Stimulated activated CD4-positive, alpha-beta T cell treated with anti-CD3 and anti-CD28 coated beads, Interleukin-15, amount 100 ng/mL, for 48 hours (primary cell): ENCODE measurements around the gene SIL1.

Experiments
- DNase-seq, 2 donors: peaks; one replicate each; pipeline ENCODE4 v3.0.0-alpha.2; 2020; ENCODE audit warnings: low read depth in 2 of 2

The SIL1 gene

GRCh38 chr5:138981131-138981530 lies 217.0 kb downstream of the SIL1 start:
- no peak for DNase-seq

GRCh38 chr5:138980441-138980840 lies 217.7 kb downstream of the SIL1 start:
- no peak for DNase-seq

- peak in 1 of 2 donors; percentile 10 for DNase-seq
These were observed 218.4 kb downstream of the SIL1 start for GRCh38 chr5:138979684-138980280.

GRCh38 chr5:138978581-138978980 lies 219.6 kb downstream of the SIL1 start:
- DNase-seq = no peak

- DNase-seq = no peak
These were observed 220.1 kb downstream of the SIL1 start for GRCh38 chr5:138978080-138978479.

- DNase-seq = no peak
These were observed 222.9 kb downstream of the SIL1 start for GRCh38 chr5:138975098-138975847.

GRCh38 chr5:138974227-138975063 lies 223.7 kb downstream of the SIL1 start:
- DNase-seq = no peak

GRCh38 chr5:138972836-138973235 lies 225.3 kb downstream of the SIL1 start:
- no peak for DNase-seq

- DNase-seq = no peak
These were observed 225.9 kb downstream of the SIL1 start for GRCh38 chr5:138972230-138972629.

- no peak for DNase-seq
These were observed 228.7 kb downstream of the SIL1 start for GRCh38 chr5:138969323-138970002.

- DNase-seq = no peak
These were observed 229.6 kb downstream of the SIL1 start for GRCh38 chr5:138968601-138969000.

- DNase-seq = no peak
These were observed 230.2 kb downstream of the SIL1 start for GRCh38 chr5:138967791-138968448.

GRCh38 chr5:138966236-138966985 lies 231.8 kb downstream of the SIL1 start:
- DNase-seq = no peak

GRCh38 chr5:138965626-138966025 lies 232.5 kb downstream of the SIL1 start:
- no peak for DNase-seq

GRCh38 chr5:138964647-138965201 lies 233.4 kb downstream of the SIL1 start:
- DNase-seq = no peak

- DNase-seq = no peak
These were observed 234.3 kb downstream of the SIL1 start for GRCh38 chr5:138963763-138964371.

GRCh38 chr5:138962614-138963370 lies 235.4 kb downstream of the SIL1 start:
- DNase-seq = no peak

GRCh38 chr5:138961729-138962128 lies 236.4 kb downstream of the SIL1 start:
- DNase-seq = no peak

GRCh38 chr5:138961221-138961620 lies 236.9 kb downstream of the SIL1 start:
- DNase-seq = no peak
